Calu3 (cell line): ENCODE results near the gene RPS25. TPM values are rescaled to one million over a fixed set of nuclear protein-coding genes. Genes with fewer than 3 reads are reported as not detected.
A peak's percentile ranks its signal among the peaks of the same experiment; 100 is the strongest.

Experiments used
- BruUV-seq: library from RNA; stranded (reverse); fragments of 400-500 nt; replicated peaks from 2 replicates; lab custom pipeline; 2021; lab: Mats Ljungman, UMichigan
- CTCF ChIA-PET: fragments of 300-600 bp; sonication (Branson Sonifier 250); formaldehyde crosslinking; loops from one replicate; lab custom pipeline; 2022; ENCODE audit warnings: antibody characterized with exemption; lab: Charles Lee
- DNase-seq: peaks from one replicate; pipeline ENCODE4 v3.0.0; 2022
- H3K27ac Mint-ChIP-seq: one replicate; pipeline ENCODE4 v1.8.0; 2022; ENCODE audit warnings: mixed read lengths; ENCODE audit not compliant: unreplicated experiment
- H3K27me3 Mint-ChIP-seq: one replicate; pipeline ENCODE4 v1.8.0; 2022; ENCODE audit warnings: mixed read lengths; ENCODE audit not compliant: unreplicated experiment
- H3K36me3 Mint-ChIP-seq: one replicate; pipeline ENCODE4 v1.8.0; 2022; ENCODE audit warnings: mild to moderate bottlenecking, moderate library complexity, mixed read lengths; ENCODE audit not compliant: insufficient read depth, unreplicated experiment
- H3K4me1 Mint-ChIP-seq: one replicate; pipeline ENCODE4 v1.8.0; 2022; ENCODE audit warnings: mild to moderate bottlenecking, low read depth, mixed read lengths; ENCODE audit not compliant: unreplicated experiment
- H3K4me3 Mint-ChIP-seq: one replicate; pipeline ENCODE4 v1.8.0; 2022; ENCODE audit warnings: mild to moderate bottlenecking, low read depth, moderate library complexity, mixed read lengths; ENCODE audit not compliant: unreplicated experiment
- H3K9me3 Mint-ChIP-seq: one replicate; pipeline ENCODE4 v1.8.0; 2022; ENCODE audit warnings: low read depth, mixed read lengths; ENCODE audit not compliant: unreplicated experiment
- intact Hi-C: fragments of 100-400 bp; cut with micrococcal nuclease; formaldehyde crosslinking; loops from one replicate; pipeline ENCODE4 v1.10.0; 2022; ENCODE audit not compliant: unreplicated experiment
- total RNA-seq: library from RNA; stranded (reverse); gene quantifications from 2 replicates; pipeline ENCODE4 v1.2.3, GENCODE V29; 2022
- TF ChIP-seq, protein P1 (sequence below): fragments of 200-600 bp; IDR thresholded peaks from one replicate; pipeline ENCODE4 v1.8.0; 2022; ENCODE audit warnings: antibody characterized with exemption; ENCODE audit not compliant: unreplicated experiment

Gene RPS25
- total RNA-seq, 1 experiment from 2014 or later: 510 TPM

DNA sequence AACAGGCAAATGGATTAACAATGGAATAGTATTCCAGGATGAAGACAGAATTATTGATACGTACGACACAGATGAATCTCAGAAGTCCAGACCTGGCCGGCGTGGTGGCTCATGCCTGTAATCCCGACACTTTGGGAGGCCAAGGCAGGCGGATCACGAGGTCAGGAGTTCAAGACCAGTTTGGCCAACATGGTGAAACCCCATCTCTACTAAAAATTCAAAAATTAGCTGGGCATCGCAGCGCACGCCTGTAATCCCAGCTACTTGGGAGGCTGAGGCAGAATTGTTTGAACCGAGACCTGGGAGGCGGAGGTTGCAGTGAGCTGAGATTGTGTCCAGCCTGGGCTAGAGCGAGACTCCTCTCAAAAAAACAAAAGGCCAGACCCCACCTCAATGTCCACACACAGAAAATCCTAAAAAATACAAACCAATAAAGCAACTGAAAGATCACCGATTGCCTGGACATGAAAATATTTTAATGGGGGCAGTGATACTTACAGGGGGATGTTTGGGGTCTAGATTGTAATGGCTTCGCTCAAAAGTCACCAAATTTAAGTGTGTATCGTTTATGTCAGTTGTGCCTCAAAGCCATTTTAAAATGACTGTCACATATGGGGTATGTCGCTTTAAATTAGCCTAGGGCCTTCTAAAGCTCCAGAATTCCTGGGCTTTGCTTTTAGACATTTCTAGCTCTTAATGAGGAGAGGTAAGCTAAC is 3.8 kb downstream of the RPS25 start:
- TF ChIP-seq, protein P1, sequence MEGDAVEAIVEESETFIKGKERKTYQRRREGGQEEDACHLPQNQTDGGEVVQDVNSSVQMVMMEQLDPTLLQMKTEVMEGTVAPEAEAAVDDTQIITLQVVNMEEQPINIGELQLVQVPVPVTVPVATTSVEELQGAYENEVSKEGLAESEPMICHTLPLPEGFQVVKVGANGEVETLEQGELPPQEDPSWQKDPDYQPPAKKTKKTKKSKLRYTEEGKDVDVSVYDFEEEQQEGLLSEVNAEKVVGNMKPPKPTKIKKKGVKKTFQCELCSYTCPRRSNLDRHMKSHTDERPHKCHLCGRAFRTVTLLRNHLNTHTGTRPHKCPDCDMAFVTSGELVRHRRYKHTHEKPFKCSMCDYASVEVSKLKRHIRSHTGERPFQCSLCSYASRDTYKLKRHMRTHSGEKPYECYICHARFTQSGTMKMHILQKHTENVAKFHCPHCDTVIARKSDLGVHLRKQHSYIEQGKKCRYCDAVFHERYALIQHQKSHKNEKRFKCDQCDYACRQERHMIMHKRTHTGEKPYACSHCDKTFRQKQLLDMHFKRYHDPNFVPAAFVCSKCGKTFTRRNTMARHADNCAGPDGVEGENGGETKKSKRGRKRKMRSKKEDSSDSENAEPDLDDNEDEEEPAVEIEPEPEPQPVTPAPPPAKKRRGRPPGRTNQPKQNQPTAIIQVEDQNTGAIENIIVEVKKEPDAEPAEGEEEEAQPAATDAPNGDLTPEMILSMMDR: no peak
- Mint-ChIP-seq H3K36me3 (peaks cover 73% of the 10 kb centered on the region), H3K27ac (no peak overlapping the region), H3K27me3 (no peaks in the 10 kb centered on the region), H3K4me3 (no peak overlapping the region), H3K9me3 (no peaks in the 10 kb centered on the region), H3K4me1 (peaks cover 8% of the 10 kb centered on the region)
- CTCF ChIA-PET: interaction anchor here (0.6 kb wide), 1 partner anchor 62 kb away, joined by 3 read pairs; no protein-coding TSS in a partner anchor
- no TSS peak for BruUV-seq
- intact Hi-C loops: no loop called here
- DNase-seq: no peak

DNA sequence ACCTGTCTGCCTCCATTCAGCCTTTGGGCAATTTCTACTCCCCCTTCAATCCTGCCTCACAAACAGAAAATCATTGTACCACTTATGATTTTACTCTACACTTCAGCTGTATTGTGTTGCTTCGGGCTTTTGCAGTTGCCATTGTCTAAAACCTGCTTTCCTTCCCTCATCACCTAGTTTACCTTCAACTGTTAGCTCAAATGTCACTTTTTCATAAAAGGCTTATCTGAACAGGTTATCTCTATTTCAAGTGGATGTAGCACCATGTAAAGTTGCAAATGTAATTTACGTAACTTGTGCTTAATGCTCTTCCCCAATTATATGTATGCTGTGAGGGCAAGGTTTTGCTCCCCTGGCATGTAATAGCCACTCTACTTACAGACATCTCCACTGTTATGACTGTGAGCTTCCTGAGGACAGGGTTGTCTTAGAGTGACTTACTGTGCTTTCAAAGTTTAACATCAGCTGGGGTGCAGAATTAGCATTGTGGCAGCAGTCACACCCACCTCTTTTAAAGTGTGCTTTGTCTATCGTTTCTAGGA is 5.4 kb downstream of the RPS25 start:
- H3K4me3 Mint-ChIP-seq: no peak overlapping the region
- H3K27me3 Mint-ChIP-seq: no peaks in the 10 kb centered on the region
- peaks cover 61% of the 10 kb centered on the region for H3K36me3 Mint-ChIP-seq
- TF ChIP-seq, protein P1: no peak
- no TSS peak for BruUV-seq
- no peak for DNase-seq
- peak overlapping the region; percentile 76 for H3K27ac Mint-ChIP-seq
- CTCF ChIA-PET: no interaction called here
- intact Hi-C loops: no loop called here
- no peaks in the 10 kb centered on the region for H3K9me3 Mint-ChIP-seq
- peaks cover 14% of the 10 kb centered on the region for H3K4me1 Mint-ChIP-seq

DNA sequence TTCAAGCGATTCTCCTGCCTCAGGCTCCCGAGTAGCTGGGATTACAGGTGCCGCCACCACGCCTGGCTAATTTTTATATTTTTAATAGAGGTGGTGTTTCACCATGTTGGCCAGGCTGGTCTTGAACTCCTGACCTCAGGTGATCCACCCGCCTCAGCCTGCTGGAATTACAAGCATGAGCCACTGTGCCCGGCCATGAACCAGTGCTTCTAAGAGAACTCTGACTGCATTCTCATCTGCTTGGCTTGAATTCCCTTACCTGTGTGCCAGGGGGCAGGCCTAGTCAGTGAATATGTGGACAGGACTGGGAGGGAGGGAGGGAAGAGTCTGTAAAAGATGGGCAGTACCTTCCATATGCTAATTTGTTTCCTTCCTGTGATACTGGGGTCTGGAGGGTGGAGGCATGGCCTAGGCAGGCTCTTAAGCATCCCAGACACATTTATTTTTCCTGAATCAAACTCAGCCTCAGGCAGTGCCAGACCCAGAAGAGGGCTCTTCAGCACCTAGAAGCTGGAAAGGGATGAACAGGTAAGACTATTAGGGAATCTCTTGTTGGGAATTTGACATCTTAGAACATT is 6.6 kb downstream of the RPS25 start:
- no peak for DNase-seq
- no peaks in the 10 kb centered on the region for H3K9me3 Mint-ChIP-seq
- intact Hi-C loops: no loop called here
- no peaks in the 10 kb centered on the region for H3K27me3 Mint-ChIP-seq
- BruUV-seq: no TSS peak
- no peak overlapping the region for H3K27ac Mint-ChIP-seq
- H3K4me3 Mint-ChIP-seq: no peak overlapping the region
- peaks cover 53% of the 10 kb centered on the region for H3K36me3 Mint-ChIP-seq
- CTCF ChIA-PET: no interaction called here
- peaks cover 17% of the 10 kb centered on the region for H3K4me1 Mint-ChIP-seq
- TF ChIP-seq, protein P1: no peak

DNA sequence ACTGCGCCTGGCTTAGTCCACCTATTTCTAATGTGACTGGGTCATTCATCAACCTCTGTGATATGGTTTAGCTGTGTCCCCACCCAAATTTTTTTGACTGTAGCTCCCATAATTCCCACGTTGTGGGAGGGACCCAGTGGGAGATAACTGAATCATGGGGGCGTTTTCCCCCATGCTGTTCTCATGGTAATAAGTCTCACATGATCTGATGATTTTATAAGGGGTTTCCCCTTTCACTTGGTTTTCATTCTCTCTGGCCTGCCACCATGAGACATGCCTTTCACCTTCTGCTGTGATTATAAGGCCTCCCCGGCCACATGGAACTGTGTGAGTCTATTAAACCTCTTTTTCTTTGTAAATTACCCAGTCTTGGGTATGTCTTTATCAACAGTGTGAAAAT is 11.5 kb downstream of the RPS25 start:
- TF ChIP-seq, protein P1: no peak
- Mint-ChIP-seq H3K27me3 (no peaks in the 10 kb centered on the region), H3K4me3 (no peak overlapping the region), H3K9me3 (no peaks in the 10 kb centered on the region), H3K27ac (no peak overlapping the region), H3K36me3 (peaks cover 17% of the 10 kb centered on the region), H3K4me1 (peaks cover 9% of the 10 kb centered on the region)
- no peak for DNase-seq
- CTCF ChIA-PET: no interaction called here
- BruUV-seq: no TSS peak
- intact Hi-C loops: no loop called here
